Ovary (tissue), 10 donors: ENCODE measurements around the gene ACER3. TPM values are rescaled to one million over a fixed set of nuclear protein-coding genes. Genes with fewer than 3 reads are reported as not detected.
"Not testable (repeated sequence)": the region's sequence is repeated elsewhere in the genome, so short reads cannot be mapped to it uniquely, and the experiment has no call there.

Source experiments
- DNase-seq, 5 donors: peaks; one replicate each; pipeline ENCODE4 v3.0.0-alpha.2; 2019 to 2020
- H3K27ac ChIP-seq, 2 donors: fragments of 200-600 bp; one replicate each; pipeline versions ENCODE4 v1.5.1 to v1.8.0; 2019 to 2022
- H3K27me3 ChIP-seq: fragments of 200-600 bp; one replicate; pipeline ENCODE4 v1.8.0; 2022
- H3K36me3 ChIP-seq: fragments of 200-600 bp; sonication (generic); one replicate; pipeline ENCODE4 v1.5.1; 2019
- H3K4me1 ChIP-seq: one replicate; pipeline ENCODE4 v1.8.1; 2013; ENCODE audit warnings: mild to moderate bottlenecking, moderate library complexity; ENCODE audit not compliant: insufficient read depth
- H3K4me3 ChIP-seq: fragments of 200-600 bp; sonication (generic); one replicate; pipeline ENCODE4 v1.5.1; 2017
- H3K9me3 ChIP-seq, 2 donors: fragments of 200-600 bp in 1 of 2; sonication (generic) in 1 of 2; one replicate each; pipeline versions ENCODE4 v1.5.1 to v1.8.1; 2013 to 2019; ENCODE audit warnings: mild to moderate bottlenecking in 1 of 2, moderate library complexity in 1 of 2
- CTCF ChIP-seq, 3 donors: fragments of 450-650 bp in 2 of 3; fragments of 200-600 bp in 1 of 3; IDR thresholded peaks; one replicate each; pipeline versions ENCODE4 v1.5.1 to v1.8.0; 2016 to 2022; ENCODE audit warnings: antibody characterized with exemption in 3 of 3, mild to moderate bottlenecking in 1 of 3
- EP300 ChIP-seq: sonication (generic); formaldehyde crosslinking; IDR thresholded peaks from one replicate; pipeline ENCODE4 v1.6.1; 2017; ENCODE audit warnings: antibody characterized with exemption
- POLR2A ChIP-seq: fragments of 450-650 bp; IDR thresholded peaks from one replicate; pipeline ENCODE4 v1.6.1; 2017; ENCODE audit warnings: antibody characterized with exemption, mild to moderate bottlenecking, moderate library complexity
- WGBS, 3 donors: extraction: QIAGEN DNeasy Blood & Tissue Kit in 1 of 3; methylation state at CpG; one replicate each; pipeline versions ENCODE4 v1.1.5 to v1.1.7; 2013 to 2017; 5-methylcytosine and 5-hydroxymethylcytosine counted together
- intact Hi-C, 4 donors: fragments of 100-400 bp; cut with DNase I; formaldehyde crosslinking; loops; one replicate each; pipeline versions ENCODE4 v1.11.0 to v1.15.1; 2022 to 2023
- long read RNA-seq, 3 donors: library from polyadenylated mRNA in 2 of 3; unstranded in 2 of 3; transcript quantifications; one replicate each; pipeline ENCODE4 v2.0.0 and lab custom pipeline, GENCODE V29; 2021 to 2026
- polyA plus RNA-seq, 2 donors: library from polyadenylated mRNA; stranded (reverse); fragments of 200-250 nt in 1 of 2; fragments of 350-450 nt in 1 of 2; fragmentation: Illumina TruSeq in 1 of 2; extraction: RNeasy Lipid Tissue Mini Kit (QIAGEN cat#74804) in 1 of 2; gene quantifications; one replicate each; pipeline ENCODE4 v1.2.3, GENCODE V29; 2013 to 2014
- total RNA-seq, 7 donors: library from RNA; depleted of rRNA in 2 of 7; stranded (reverse); fragments of >200 nt in 2 of 7; fragmentation: NEBNext Ultra II Directional in 3 of 7; extraction: Animal tissue kit (Norgen Biotek cat#: 25700) in 3 of 7; gene quantifications; one replicate each; pipeline versions ENCODE4 v1.1.0 to v1.2.4, GENCODE V29; 2016 to 2023
- donor health status: DM: no; HTN: no; CAD: no; lungs with moderate emphysema.
- donor health status: DM: no; HTN: no; CAD: no.
- donor health status: Bipolar disorder and iron deficiency.
- donor health status: DM: yes; HTN: yes; CAD: no.
- donor health status: DM: no; HTN: no; CAD: no.
- donor health status: DM: yes; HTN: yes; CAD: no.

Gene ACER3
- total RNA-seq (10 to 100 TPM in 3 of 7 donors, 1 to 10 TPM in 4; 3.5 to 20.7 (median 8.4) TPM), polyA plus RNA-seq (1 to 10 TPM; 2.4 to 8.8 TPM)
- long read RNA-seq, donor 1, full-length matches to known transcripts = 2 of 6 reads
- long read RNA-seq, donor 1, partial matches to known transcripts = 0 of 6 reads
- long read RNA-seq, donor 1, other reads (novel, unspliced or antisense) = 4 of 6 reads
- long read RNA-seq, donor 2, full-length matches to known transcripts = 3 of 3 reads
- long read RNA-seq, donor 2, partial matches to known transcripts = 0 of 3 reads
- long read RNA-seq, donor 2, other reads (novel, unspliced or antisense) = 0 of 3 reads
- long read RNA-seq, donor 3, full-length matches to known transcripts = 7 of 11 reads
- long read RNA-seq, donor 3, partial matches to known transcripts = 1 of 11 reads
- long read RNA-seq, donor 3, other reads (novel, unspliced or antisense) = 3 of 11 reads

GRCh38 chr11:76860539-76861475, at the start of gene ACER3:
Gene ACER3 (plus strand): TSS chr11:76860918. CDS start chr11:76860977, 59 bp downstream.
- intact Hi-C loops = no loop called here
- Histone ChIP-seq H3K4me1 (no peaks in the 10 kb centered on the region), H3K27ac (peak within 1 kb of the TSS; percentile 56 to 65), H3K9me3 (no peaks in the 10 kb centered on the region), H3K27me3 (no peaks in the 10 kb centered on the region), H3K36me3 (no peaks in the 10 kb centered on the region), H3K4me3 (peak within 1 kb of the TSS; percentile 87)
- peak; percentile 90 to 95 (median 92) for DNase-seq
- TF ChIP-seq POLR2A = peak; percentile 72
- TF ChIP-seq EP300 = no peak
- 1% methylated on average over 48 to 73 of the region's 73 CpGs for WGBS, 3 donors

GRCh38 chr11:76811259-76811658, 49.5 kb upstream of the ACER3 start:
- Histone ChIP-seq H3K27ac (no peak overlapping the region), H3K4me3 (no peak overlapping the region), H3K9me3 (no peaks in the 10 kb centered on the region), H3K27me3 (no peaks in the 10 kb centered on the region), H3K4me1 (peaks cover 5% of the 10 kb centered on the region), H3K36me3 (no peaks in the 10 kb centered on the region)
- intact Hi-C loops = no loop called here
- TF ChIP-seq EP300 = no peak
- no peak for TF ChIP-seq CTCF (IDR thresholded peaks at IDR 0.05)
- TF ChIP-seq POLR2A = no peak
- no peak for DNase-seq
- WGBS, 3 donors = 97 to 98% (median 98%) methylated on average over 4 of the region's 4 CpGs

GRCh38 chr11:76814414-76814813, 46.3 kb upstream of the ACER3 start:
- H3K27me3 ChIP-seq = no peaks in the 10 kb centered on the region
- TF ChIP-seq POLR2A = no peak
- no peak for TF ChIP-seq EP300
- no peak for TF ChIP-seq CTCF (IDR thresholded peaks at IDR 0.05)
- 94 to 98% (median 96%) methylated on average over 2 of the region's 2 CpGs for WGBS, 3 donors
- no peaks in the 10 kb centered on the region for H3K36me3 ChIP-seq
- no peaks in the 10 kb centered on the region for H3K4me1 ChIP-seq
- intact Hi-C loops = no loop called here
- no peak overlapping the region for H3K27ac ChIP-seq
- H3K4me3 ChIP-seq = no peak overlapping the region
- no peaks in the 10 kb centered on the region for H3K9me3 ChIP-seq
- DNase-seq = no peak

GRCh38 chr11:76815678-76816077, 45.0 kb upstream of the ACER3 start:
- H3K36me3 ChIP-seq, H3K27me3 ChIP-seq, H3K9me3 ChIP-seq, H3K4me1 ChIP-seq, H3K27ac ChIP-seq, intact Hi-C loops, H3K4me3 ChIP-seq, DNase-seq: not testable (repeated sequence)
- 92 to 93% (median 93%) methylated on average over 7 of the region's 7 CpGs for WGBS, 3 donors

- Histone ChIP-seq H3K36me3 (no peaks in the 10 kb centered on the region), H3K27ac (no peak overlapping the region), H3K4me3 (no peak overlapping the region), H3K9me3 (no peaks in the 10 kb centered on the region), H3K4me1 (no peaks in the 10 kb centered on the region), H3K27me3 (no peaks in the 10 kb centered on the region)
- WGBS, 3 donors = 88 to 91% (median 90%) methylated on average over 1 of the region's 1 CpG
- intact Hi-C loops = no loop called here
- DNase-seq = no peak
- TF ChIP-seq CTCF (IDR thresholded peaks at IDR 0.05) = no peak
- no peak for TF ChIP-seq POLR2A
- no peak for TF ChIP-seq EP300
Observed at GRCh38 chr11:76820184-76820566, 40.5 kb upstream of the ACER3 start.

GRCh38 chr11:76821396-76821795, 39.3 kb upstream of the ACER3 start:
- intact Hi-C loops, H3K27me3 ChIP-seq, H3K27ac ChIP-seq, H3K4me1 ChIP-seq, H3K36me3 ChIP-seq, DNase-seq, H3K9me3 ChIP-seq, H3K4me3 ChIP-seq: not testable (repeated sequence)
- 92 to 95% (median 93%) methylated on average over 7 to 28 of the region's 29 CpGs for WGBS, 3 donors
